HUDEP-2 (cell line): Measurements from ENCODE around the gene NIPAL3.
"Not testable (repeated sequence)": the region's sequence is repeated elsewhere in the genome, so short reads cannot be mapped to it uniquely, and the experiment has no call there.

Source experiments
- DNase-seq, 76 experiments: peaks; one replicate each; lab custom pipeline; 2025; ENCODE audit not compliant: unreplicated experiment in 76 of 76; lab: John Stamatoyannopoulos, UW

The NIPAL3 gene

GRCh38 chr1:24507405-24507804, 91.8 kb downstream of the NIPAL3 start:
- DNase-seq: no peak

- DNase-seq: no peak
Measured at GRCh38 chr1:24508911-24509310, 93.3 kb downstream of the NIPAL3 start.

GRCh38 chr1:24513706-24514105, 98.1 kb downstream of the NIPAL3 start:
- no peak for DNase-seq

- DNase-seq: no peak
Measured at GRCh38 chr1:24514946-24515345, 99.3 kb downstream of the NIPAL3 start.

GRCh38 chr1:24515671-24516209, 100.1 kb downstream of the NIPAL3 start:
- DNase-seq: peak in 47 of 76 experiments; percentile 4 to 61 (median 25)

GRCh38 chr1:24516506-24516905, 100.9 kb downstream of the NIPAL3 start:
- no peak for DNase-seq

- no peak for DNase-seq
Measured at GRCh38 chr1:24517898-24518297, 102.3 kb downstream of the NIPAL3 start.

GRCh38 chr1:24520282-24520681, 104.7 kb downstream of the NIPAL3 start:
- not testable (repeated sequence) for DNase-seq
